HG02840 (cell line): ENCODE measurements around the gene KLF13.

Experiments
- ATAC-seq: cut with Tn5 transposase; IDR thresholded peaks from one replicate; pipeline ENCODE4 v1.9.1; 2021; ENCODE audit warnings: mild to moderate bottlenecking, moderate library complexity, moderate number of reproducible peaks; ENCODE audit not compliant: unreplicated experiment, low FRiP score

The KLF13 gene

GRCh38 chr15:31377030-31377429, 50.4 kb downstream of the KLF13 start:
- no peak for ATAC-seq

GRCh38 chr15:31378363-31378903, 51.8 kb downstream of the KLF13 start:
- ATAC-seq: no peak

GRCh38 chr15:31379042-31379441, 52.4 kb downstream of the KLF13 start:
- ATAC-seq: no peak

- no peak for ATAC-seq
Measured at GRCh38 chr15:31379577-31379976, 52.9 kb downstream of the KLF13 start.

- no peak for ATAC-seq
Measured at GRCh38 chr15:31381801-31382712, 55.4 kb downstream of the KLF13 start.

GRCh38 chr15:31382713-31383045, 56.0 kb downstream of the KLF13 start:
- no peak for ATAC-seq

- ATAC-seq: no peak
Measured at GRCh38 chr15:31383139-31383538, 56.5 kb downstream of the KLF13 start.

- ATAC-seq: no peak
Measured at GRCh38 chr15:31384568-31384967, 57.9 kb downstream of the KLF13 start.

- ATAC-seq: no peak
Measured at GRCh38 chr15:31385736-31386135, 59.1 kb downstream of the KLF13 start.

GRCh38 chr15:31387092-31387478, 60.5 kb downstream of the KLF13 start:
- no peak for ATAC-seq

GRCh38 chr15:31387479-31388118, 61.0 kb downstream of the KLF13 start:
- no peak for ATAC-seq

GRCh38 chr15:31389576-31389975, 62.9 kb downstream of the KLF13 start:
- no peak for ATAC-seq

- no peak for ATAC-seq
Measured at GRCh38 chr15:31390029-31390428, 63.4 kb downstream of the KLF13 start.

GRCh38 chr15:31390777-31391486, 64.3 kb downstream of the KLF13 start:
- no peak for ATAC-seq

GRCh38 chr15:31391687-31392671, 65.3 kb downstream of the KLF13 start:
- peak; percentile 82 for ATAC-seq

- ATAC-seq: peak; percentile 35
Measured at GRCh38 chr15:31392761-31393401, 66.2 kb downstream of the KLF13 start.

- no peak for ATAC-seq
Measured at GRCh38 chr15:31393444-31394091, 66.9 kb downstream of the KLF13 start.

- ATAC-seq: no peak
Measured at GRCh38 chr15:31396881-31397560, 70.4 kb downstream of the KLF13 start.
